ENCODE results near the gene EFHB. TPM values are rescaled to one million over a fixed set of nuclear protein-coding genes. Genes with fewer than 3 reads are reported as not detected.
"Not testable (repeated sequence)": the region's sequence is repeated elsewhere in the genome, so short reads cannot be mapped to it uniquely, and the experiment has no call there.

The EFHB gene
- polyA plus RNA-seq, 2 donors = 0.11 to 1.7 TPM

- H3K4me3 ChIP-seq (ENCODE audit: low read depth in 1 of 2, low read length in 2 of 2) = no peak overlapping the region
- no peaks in the 10 kb centered on the region for H3K27me3 ChIP-seq (ENCODE audit: control insufficient read depth in 1 of 2, insufficient read depth in 2 of 2, low read length in 2 of 2)
- no peaks in the 10 kb centered on the region for H3K36me3 ChIP-seq (ENCODE audit: control insufficient read depth in 2 of 2, insufficient read depth in 2 of 2, low read length in 1 of 2)
- H3K27ac ChIP-seq (ENCODE audit: low read depth in 2 of 2, low read length in 1 of 2) = no peak overlapping the region
- no peaks in the 10 kb centered on the region for H3K4me1 ChIP-seq (ENCODE audit: control insufficient read depth in 2 of 2, insufficient read depth in 2 of 2, low read length in 1 of 2)
- no peaks in the 10 kb centered on the region for H3K9me3 ChIP-seq (ENCODE audit: control insufficient read depth in 2 of 2, insufficient read depth in 1 of 2, low read depth in 1 of 2, low read length in 1 of 2)
- WGBS, 2 donors = 42 to 46% methylated on average over 4 of the region's 4 CpGs
These were observed 32.1 kb downstream of the EFHB start for GRCh38 chr3:19901918-19902317.

- no peak overlapping the region for H3K27ac ChIP-seq (ENCODE audit: low read depth in 2 of 2, low read length in 1 of 2)
- H3K36me3 ChIP-seq (ENCODE audit: control insufficient read depth in 2 of 2, insufficient read depth in 2 of 2, low read length in 1 of 2) = no peaks in the 10 kb centered on the region
- H3K4me3 ChIP-seq (ENCODE audit: low read depth in 1 of 2, low read length in 2 of 2) = no peak overlapping the region
- H3K27me3 ChIP-seq (ENCODE audit: control insufficient read depth in 1 of 2, insufficient read depth in 2 of 2, low read length in 2 of 2) = no peaks in the 10 kb centered on the region
- no peaks in the 10 kb centered on the region for H3K9me3 ChIP-seq (ENCODE audit: control insufficient read depth in 2 of 2, insufficient read depth in 1 of 2, low read depth in 1 of 2, low read length in 1 of 2)
- H3K4me1 ChIP-seq (ENCODE audit: control insufficient read depth in 2 of 2, insufficient read depth in 2 of 2, low read length in 1 of 2) = no peaks in the 10 kb centered on the region
- 49 to 65% methylated on average over 5 of the region's 5 CpGs for WGBS, 2 donors
These were observed 32.7 kb downstream of the EFHB start for GRCh38 chr3:19901337-19901736.

- 86% methylated on average over 7 of the region's 7 CpGs for WGBS, 2 donors
- not testable (repeated sequence) for H3K27ac ChIP-seq (ENCODE audit: low read depth in 2 of 2, low read length in 1 of 2)
These were observed 34.2 kb downstream of the EFHB start for GRCh38 chr3:19899833-19900232.

GRCh38 chr3:19899264-19899663 lies 34.8 kb downstream of the EFHB start:
- Histone ChIP-seq H3K9me3 (ENCODE audit: control insufficient read depth in 2 of 2, insufficient read depth in 1 of 2, low read depth in 1 of 2, low read length in 1 of 2) (no peaks in the 10 kb centered on the region), H3K4me3 (ENCODE audit: low read depth in 1 of 2, low read length in 2 of 2) (no peak overlapping the region), H3K36me3 (ENCODE audit: control insufficient read depth in 2 of 2, insufficient read depth in 2 of 2, low read length in 1 of 2) (no peaks in the 10 kb centered on the region), H3K27ac (ENCODE audit: low read depth in 2 of 2, low read length in 1 of 2) (no peak overlapping the region), H3K27me3 (ENCODE audit: control insufficient read depth in 1 of 2, insufficient read depth in 2 of 2, low read length in 2 of 2) (no peaks in the 10 kb centered on the region), H3K4me1 (ENCODE audit: control insufficient read depth in 2 of 2, insufficient read depth in 2 of 2, low read length in 1 of 2) (no peaks in the 10 kb centered on the region)
- 76 to 94% methylated on average over 2 of the region's 2 CpGs for WGBS, 2 donors

More at GRCh38 chr3:19899833-19900232, 34.2 kb downstream of the EFHB start:
- H3K36me3 ChIP-seq (ENCODE audit: control insufficient read depth in 2 of 2, insufficient read depth in 2 of 2, low read length in 1 of 2); H3K27me3 ChIP-seq (ENCODE audit: control insufficient read depth in 1 of 2, insufficient read depth in 2 of 2, low read length in 2 of 2); H3K9me3 ChIP-seq (ENCODE audit: control insufficient read depth in 2 of 2, insufficient read depth in 1 of 2, low read depth in 1 of 2, low read length in 1 of 2); H3K4me3 ChIP-seq (ENCODE audit: low read depth in 1 of 2, low read length in 2 of 2); H3K4me1 ChIP-seq (ENCODE audit: control insufficient read depth in 2 of 2, insufficient read depth in 2 of 2, low read length in 1 of 2): not testable (repeated sequence)

- Histone ChIP-seq H3K36me3 (ENCODE audit: control insufficient read depth in 2 of 2, insufficient read depth in 2 of 2, low read length in 1 of 2) (no peaks in the 10 kb centered on the region), H3K4me1 (ENCODE audit: control insufficient read depth in 2 of 2, insufficient read depth in 2 of 2, low read length in 1 of 2) (no peaks in the 10 kb centered on the region), H3K27ac (ENCODE audit: low read depth in 2 of 2, low read length in 1 of 2) (no peak overlapping the region), H3K9me3 (ENCODE audit: control insufficient read depth in 2 of 2, insufficient read depth in 1 of 2, low read depth in 1 of 2, low read length in 1 of 2) (no peaks in the 10 kb centered on the region), H3K27me3 (ENCODE audit: control insufficient read depth in 1 of 2, insufficient read depth in 2 of 2, low read length in 2 of 2) (no peaks in the 10 kb centered on the region), H3K4me3 (ENCODE audit: low read depth in 1 of 2, low read length in 2 of 2) (no peak overlapping the region)
- 77 to 82% methylated on average over 2 of the region's 2 CpGs for WGBS, 2 donors
These were observed 35.3 kb downstream of the EFHB start for GRCh38 chr3:19898721-19899120.

- Histone ChIP-seq H3K27me3 (ENCODE audit: control insufficient read depth in 1 of 2, insufficient read depth in 2 of 2, low read length in 2 of 2) (no peaks in the 10 kb centered on the region), H3K27ac (ENCODE audit: low read depth in 2 of 2, low read length in 1 of 2) (no peak overlapping the region)
- 47 to 91% methylated on average over 1 of the region's 1 CpG for WGBS, 2 donors
These were observed 42.3 kb downstream of the EFHB start for GRCh38 chr3:19891740-19892139.

GRCh38 chr3:19888428-19889152 lies 45.4 kb downstream of the EFHB start:
- Histone ChIP-seq H3K36me3 (ENCODE audit: control insufficient read depth in 2 of 2, insufficient read depth in 2 of 2, low read length in 1 of 2) (no peaks in the 10 kb centered on the region), H3K4me3 (ENCODE audit: low read depth in 1 of 2, low read length in 2 of 2) (no peak overlapping the region), H3K4me1 (ENCODE audit: control insufficient read depth in 2 of 2, insufficient read depth in 2 of 2, low read length in 1 of 2) (no peaks in the 10 kb centered on the region), H3K9me3 (ENCODE audit: control insufficient read depth in 2 of 2, insufficient read depth in 1 of 2, low read depth in 1 of 2, low read length in 1 of 2) (no peaks in the 10 kb centered on the region), H3K27me3 (ENCODE audit: control insufficient read depth in 1 of 2, insufficient read depth in 2 of 2, low read length in 2 of 2) (no peaks in the 10 kb centered on the region), H3K27ac (ENCODE audit: low read depth in 2 of 2, low read length in 1 of 2) (peak overlapping the region; percentile 61)
- 70 to 73% methylated on average over 5 of the region's 5 CpGs for WGBS, 2 donors

More at GRCh38 chr3:19891740-19892139, 42.3 kb downstream of the EFHB start:
- no peaks in the 10 kb centered on the region for H3K4me1 ChIP-seq (ENCODE audit: control insufficient read depth in 2 of 2, insufficient read depth in 2 of 2, low read length in 1 of 2)
- no peak overlapping the region for H3K4me3 ChIP-seq (ENCODE audit: low read depth in 1 of 2, low read length in 2 of 2)
- H3K9me3 ChIP-seq (ENCODE audit: control insufficient read depth in 2 of 2, insufficient read depth in 1 of 2, low read depth in 1 of 2, low read length in 1 of 2) = no peaks in the 10 kb centered on the region
- no peaks in the 10 kb centered on the region for H3K36me3 ChIP-seq (ENCODE audit: control insufficient read depth in 2 of 2, insufficient read depth in 2 of 2, low read length in 1 of 2)

- not testable (repeated sequence) for H3K27me3 ChIP-seq (ENCODE audit: control insufficient read depth in 1 of 2, insufficient read depth in 2 of 2, low read length in 2 of 2); H3K4me1 ChIP-seq (ENCODE audit: control insufficient read depth in 2 of 2, insufficient read depth in 2 of 2, low read length in 1 of 2); H3K4me3 ChIP-seq (ENCODE audit: low read depth in 1 of 2, low read length in 2 of 2); H3K27ac ChIP-seq (ENCODE audit: low read depth in 2 of 2, low read length in 1 of 2); H3K9me3 ChIP-seq (ENCODE audit: control insufficient read depth in 2 of 2, insufficient read depth in 1 of 2, low read depth in 1 of 2, low read length in 1 of 2); H3K36me3 ChIP-seq (ENCODE audit: control insufficient read depth in 2 of 2, insufficient read depth in 2 of 2, low read length in 1 of 2)
- WGBS, 2 donors = 94 to 96% methylated on average over 4 of the region's 4 CpGs
These were observed 46.9 kb downstream of the EFHB start for GRCh38 chr3:19887122-19887521.

- Histone ChIP-seq H3K36me3 (ENCODE audit: control insufficient read depth in 2 of 2, insufficient read depth in 2 of 2, low read length in 1 of 2) (no peaks in the 10 kb centered on the region), H3K4me1 (ENCODE audit: control insufficient read depth in 2 of 2, insufficient read depth in 2 of 2, low read length in 1 of 2) (no peaks in the 10 kb centered on the region), H3K27me3 (ENCODE audit: control insufficient read depth in 1 of 2, insufficient read depth in 2 of 2, low read length in 2 of 2) (no peaks in the 10 kb centered on the region), H3K9me3 (ENCODE audit: control insufficient read depth in 2 of 2, insufficient read depth in 1 of 2, low read depth in 1 of 2, low read length in 1 of 2) (no peaks in the 10 kb centered on the region), H3K4me3 (ENCODE audit: low read depth in 1 of 2, low read length in 2 of 2) (no peak overlapping the region), H3K27ac (ENCODE audit: low read depth in 2 of 2, low read length in 1 of 2) (no peak overlapping the region)
These were observed 47.6 kb downstream of the EFHB start for GRCh38 chr3:19886404-19886803.

GRCh38 chr3:19885468-19885867 lies 48.5 kb downstream of the EFHB start:
- Histone ChIP-seq H3K36me3 (ENCODE audit: control insufficient read depth in 2 of 2, insufficient read depth in 2 of 2, low read length in 1 of 2) (no peaks in the 10 kb centered on the region), H3K9me3 (ENCODE audit: control insufficient read depth in 2 of 2, insufficient read depth in 1 of 2, low read depth in 1 of 2, low read length in 1 of 2) (no peaks in the 10 kb centered on the region), H3K4me1 (ENCODE audit: control insufficient read depth in 2 of 2, insufficient read depth in 2 of 2, low read length in 1 of 2) (no peaks in the 10 kb centered on the region), H3K4me3 (ENCODE audit: low read depth in 1 of 2, low read length in 2 of 2) (no peak overlapping the region), H3K27ac (ENCODE audit: low read depth in 2 of 2, low read length in 1 of 2) (no peak overlapping the region), H3K27me3 (ENCODE audit: control insufficient read depth in 1 of 2, insufficient read depth in 2 of 2, low read length in 2 of 2) (no peaks in the 10 kb centered on the region)
- 52 to 57% methylated on average over 5 of the region's 5 CpGs for WGBS, 2 donors
